ENCODE results near the gene RIN3.

DNA sequence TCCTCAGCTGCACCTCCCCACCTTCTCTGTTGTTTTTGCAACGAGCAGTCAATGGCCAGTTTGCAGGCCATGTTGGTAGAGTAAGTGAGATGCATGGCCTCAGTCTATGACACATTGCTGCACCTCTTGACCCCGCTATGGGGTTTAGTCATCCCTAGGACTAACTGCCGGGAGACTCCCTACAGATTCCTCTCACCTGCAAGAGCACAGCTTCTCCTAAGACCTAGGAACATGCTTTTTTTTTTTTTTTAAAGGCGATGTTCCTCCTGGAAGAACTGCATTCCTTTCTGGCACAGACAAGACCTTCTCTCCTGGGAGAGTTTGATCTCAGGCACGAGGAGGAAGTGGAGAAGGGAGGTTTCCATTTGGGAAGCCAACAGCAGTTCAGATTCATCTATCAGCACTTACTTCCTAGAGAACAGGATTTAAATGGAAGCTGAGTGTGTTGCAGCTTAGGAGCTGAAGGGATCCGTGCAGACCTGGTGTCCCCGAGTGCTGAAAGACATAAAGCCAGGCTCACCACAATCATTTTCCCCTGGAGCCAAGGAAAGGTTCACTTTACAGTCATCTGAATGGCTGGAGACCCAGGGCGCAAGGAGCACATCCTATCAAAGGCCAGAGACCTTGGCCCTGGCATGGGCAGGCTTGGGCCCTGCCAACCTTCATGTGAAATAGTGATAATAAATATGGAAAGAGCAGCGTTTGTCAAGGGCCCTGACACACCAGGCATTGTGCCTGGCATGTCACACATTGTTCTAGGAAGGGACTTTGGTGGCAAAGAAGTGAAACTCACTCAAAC lies 130.8 kb downstream of the RIN3 start:
- TF ChIP-seq, protein P1, sequence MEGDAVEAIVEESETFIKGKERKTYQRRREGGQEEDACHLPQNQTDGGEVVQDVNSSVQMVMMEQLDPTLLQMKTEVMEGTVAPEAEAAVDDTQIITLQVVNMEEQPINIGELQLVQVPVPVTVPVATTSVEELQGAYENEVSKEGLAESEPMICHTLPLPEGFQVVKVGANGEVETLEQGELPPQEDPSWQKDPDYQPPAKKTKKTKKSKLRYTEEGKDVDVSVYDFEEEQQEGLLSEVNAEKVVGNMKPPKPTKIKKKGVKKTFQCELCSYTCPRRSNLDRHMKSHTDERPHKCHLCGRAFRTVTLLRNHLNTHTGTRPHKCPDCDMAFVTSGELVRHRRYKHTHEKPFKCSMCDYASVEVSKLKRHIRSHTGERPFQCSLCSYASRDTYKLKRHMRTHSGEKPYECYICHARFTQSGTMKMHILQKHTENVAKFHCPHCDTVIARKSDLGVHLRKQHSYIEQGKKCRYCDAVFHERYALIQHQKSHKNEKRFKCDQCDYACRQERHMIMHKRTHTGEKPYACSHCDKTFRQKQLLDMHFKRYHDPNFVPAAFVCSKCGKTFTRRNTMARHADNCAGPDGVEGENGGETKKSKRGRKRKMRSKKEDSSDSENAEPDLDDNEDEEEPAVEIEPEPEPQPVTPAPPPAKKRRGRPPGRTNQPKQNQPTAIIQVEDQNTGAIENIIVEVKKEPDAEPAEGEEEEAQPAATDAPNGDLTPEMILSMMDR (IDR thresholded peaks at IDR 0.05): no peak
- no peak for TF ChIP-seq POLR2A (IDR thresholded peaks at IDR 0.05)
